NOMO-1 (cell line): ENCODE results near the gene ICE1.
"Not testable (repeated sequence)": the region's sequence is repeated elsewhere in the genome, so short reads cannot be mapped to it uniquely, and the experiment has no call there.

Experiments used
- DNase-seq, 2 experiments: peaks; one replicate each; lab custom pipeline; 2025; ENCODE audit not compliant: unreplicated experiment in 2 of 2; lab: John Stamatoyannopoulos, UW

The ICE1 gene

DNA sequence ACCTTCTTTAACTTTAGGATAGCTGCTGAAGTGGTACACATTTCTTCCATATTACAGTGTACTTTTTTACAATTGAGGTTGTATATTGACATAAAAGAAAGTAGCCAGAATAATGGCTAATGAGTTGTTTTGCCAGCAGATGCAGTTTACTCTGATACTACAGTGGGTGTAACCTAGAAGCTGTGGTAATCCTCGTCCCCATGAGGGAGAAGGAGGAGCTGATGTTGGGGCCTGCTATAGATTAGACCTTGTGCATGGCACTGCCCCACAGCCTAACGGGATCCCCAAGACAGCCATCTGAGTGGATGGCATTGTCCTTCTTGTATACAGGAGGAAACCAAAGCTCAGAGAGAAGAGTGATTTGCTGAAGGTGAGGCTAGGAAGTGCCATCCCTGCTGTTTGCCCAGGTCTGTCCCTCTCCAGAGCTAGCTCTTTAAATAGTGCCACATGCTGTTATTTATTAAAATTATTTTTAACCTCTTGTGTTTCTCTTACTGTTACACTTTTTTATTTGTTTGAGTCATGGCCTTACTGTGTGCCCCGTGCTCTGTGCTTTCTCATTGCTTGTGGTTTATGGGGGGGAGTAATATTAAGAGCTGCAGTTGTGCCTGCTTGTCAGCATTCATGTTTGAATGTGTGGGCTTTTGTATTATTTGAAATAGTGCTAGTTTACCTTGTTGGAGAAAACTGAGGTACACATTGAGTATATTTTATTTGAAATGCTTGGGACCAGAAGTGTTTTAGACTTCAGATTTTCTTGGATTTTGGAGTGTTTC, 65.3 kb downstream of the ICE1 start:
- no peak for DNase-seq

GRCh38 chr5:5490774-5491347, 68.4 kb downstream of the ICE1 start:
- no peak for DNase-seq

DNA sequence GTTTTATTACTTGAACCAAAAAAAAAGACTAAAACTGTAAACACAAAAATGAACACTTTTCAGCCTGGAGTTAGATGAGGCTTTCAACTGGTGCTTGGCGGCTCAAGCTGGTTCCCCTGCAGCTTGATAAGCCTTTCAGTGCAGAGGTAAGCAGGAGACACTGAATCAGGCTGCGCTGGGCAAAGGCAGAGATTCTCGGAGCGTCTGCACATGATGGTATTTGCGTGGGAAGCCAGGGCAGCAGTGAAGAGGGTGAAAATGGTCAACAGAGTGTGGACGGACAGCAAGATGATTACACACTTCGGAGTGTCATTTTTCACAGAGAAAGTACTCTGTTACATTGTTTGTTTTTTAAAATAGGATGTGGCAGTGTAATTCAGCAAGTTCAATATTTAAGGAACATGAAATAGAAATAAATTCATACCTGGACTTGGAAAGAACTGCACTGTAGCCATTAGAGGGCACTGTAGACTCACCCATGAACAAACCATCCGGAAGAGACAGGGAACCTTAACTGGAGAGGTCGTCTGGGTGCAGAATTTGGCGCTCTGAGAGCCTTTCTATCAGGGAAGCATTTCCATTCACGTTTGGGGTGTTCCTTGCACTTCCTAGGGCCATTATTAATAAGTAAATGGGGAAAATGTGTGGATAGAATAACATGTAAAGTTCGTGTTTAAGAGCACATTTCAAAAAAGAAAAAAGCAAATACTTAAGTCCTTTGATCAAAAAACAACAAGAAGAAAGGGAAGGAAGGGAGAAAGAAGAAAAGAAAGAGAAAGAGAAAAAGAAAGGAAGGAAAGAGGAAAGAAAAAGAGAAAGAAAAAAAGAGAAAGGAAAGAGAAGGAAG, 69.8 kb downstream of the ICE1 start:
- peak; percentile 77 to 86 for DNase-seq

- DNase-seq: not testable (repeated sequence)
Observed at GRCh38 chr5:5492934-5493271, 70.4 kb downstream of the ICE1 start.

- peak in 1 of 2 experiments; percentile 27 for DNase-seq
Observed at GRCh38 chr5:5494489-5495402, 72.3 kb downstream of the ICE1 start.

DNA sequence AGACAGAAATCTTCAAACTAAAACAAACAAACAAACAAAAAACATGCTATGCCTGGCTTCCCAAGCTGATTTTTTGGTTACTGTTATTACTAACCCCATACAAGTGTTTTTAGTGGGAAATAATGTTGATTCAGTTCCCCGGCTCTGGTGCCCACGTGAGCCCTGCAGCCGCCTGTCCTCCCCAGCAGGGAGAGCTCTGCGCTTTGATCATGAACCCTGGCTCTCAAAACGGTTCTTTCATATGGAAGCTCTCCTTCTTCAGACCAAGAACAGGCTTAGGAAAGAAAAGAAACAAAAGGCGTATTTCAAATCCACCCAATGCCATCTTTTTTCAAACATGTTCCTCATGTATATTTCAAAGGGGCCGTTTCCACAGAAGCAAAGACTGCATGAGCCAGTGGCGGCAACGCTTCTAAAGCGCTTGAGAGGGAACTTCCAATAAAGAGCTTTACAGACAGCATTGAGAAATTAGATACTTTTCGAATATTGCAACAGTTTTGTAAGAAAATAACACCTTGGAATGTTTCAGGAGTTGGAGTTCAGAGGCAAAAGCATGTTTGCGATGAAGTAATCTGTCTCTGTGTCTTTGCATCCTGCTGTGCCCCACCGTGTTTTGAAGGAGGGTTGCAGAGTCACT, 74.8 kb downstream of the ICE1 start:
- DNase-seq: peak; percentile 43 to 74

DNA sequence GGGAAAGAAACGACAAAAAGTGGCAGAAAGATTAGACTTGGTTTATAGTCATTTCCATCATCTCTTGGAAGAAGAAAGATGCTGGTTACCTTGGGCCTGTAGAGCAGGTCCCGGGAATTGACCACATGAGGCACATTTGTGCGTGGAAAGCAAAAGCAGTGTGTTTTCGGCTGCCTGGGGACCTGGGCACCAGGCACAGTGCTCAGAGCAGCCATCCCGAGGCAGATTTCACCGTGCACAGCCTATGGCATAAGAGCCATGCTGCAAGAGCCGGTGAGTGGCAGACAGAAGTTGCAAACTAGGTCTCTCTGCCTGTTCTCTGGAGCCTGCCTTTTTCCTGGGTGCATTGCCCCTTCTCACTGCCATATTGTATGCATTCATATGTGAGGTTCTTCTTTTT, 77.0 kb downstream of the ICE1 start:
- DNase-seq: no peak

GRCh38 chr5:5504325-5504724, 81.8 kb downstream of the ICE1 start:
- DNase-seq: no peak

DNA sequence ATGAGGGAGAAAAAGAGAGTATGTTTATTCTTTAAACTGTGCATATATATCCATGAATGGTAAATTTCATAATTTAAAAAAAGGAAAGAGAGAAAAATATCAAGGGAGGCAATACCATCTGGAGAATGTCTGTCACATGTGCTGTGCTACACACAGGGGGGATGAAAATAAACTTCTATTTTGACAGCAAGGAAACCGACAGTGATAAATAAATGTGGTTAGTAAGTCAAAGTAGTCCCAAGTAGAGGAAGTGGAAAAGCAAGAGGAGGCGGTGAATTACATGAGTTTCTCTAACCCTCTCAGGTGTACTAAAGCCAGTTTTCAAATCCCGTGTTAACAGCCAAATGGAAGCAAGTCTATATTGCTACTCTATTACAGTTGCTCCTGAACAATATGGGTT, 83.3 kb downstream of the ICE1 start:
- no peak for DNase-seq

DNA sequence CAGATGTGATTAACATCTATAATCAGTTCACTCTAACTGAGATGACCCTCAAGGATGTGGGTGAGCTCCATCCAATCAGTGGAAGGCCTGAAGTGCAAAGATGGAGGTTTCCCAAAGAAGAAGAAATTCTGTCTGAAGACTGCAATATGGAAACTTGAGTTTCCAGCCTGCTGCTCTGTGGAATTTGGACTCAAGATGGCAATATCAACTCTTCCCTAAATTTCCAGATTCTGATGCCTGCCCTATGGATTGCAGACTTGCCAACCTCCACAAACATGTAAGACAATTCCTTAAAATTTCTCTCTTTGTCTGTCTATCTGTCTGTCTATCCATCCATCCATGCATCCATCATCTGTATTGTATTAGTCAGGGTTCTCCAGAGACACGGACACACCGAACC, 85.9 kb downstream of the ICE1 start:
- no peak for DNase-seq

DNA sequence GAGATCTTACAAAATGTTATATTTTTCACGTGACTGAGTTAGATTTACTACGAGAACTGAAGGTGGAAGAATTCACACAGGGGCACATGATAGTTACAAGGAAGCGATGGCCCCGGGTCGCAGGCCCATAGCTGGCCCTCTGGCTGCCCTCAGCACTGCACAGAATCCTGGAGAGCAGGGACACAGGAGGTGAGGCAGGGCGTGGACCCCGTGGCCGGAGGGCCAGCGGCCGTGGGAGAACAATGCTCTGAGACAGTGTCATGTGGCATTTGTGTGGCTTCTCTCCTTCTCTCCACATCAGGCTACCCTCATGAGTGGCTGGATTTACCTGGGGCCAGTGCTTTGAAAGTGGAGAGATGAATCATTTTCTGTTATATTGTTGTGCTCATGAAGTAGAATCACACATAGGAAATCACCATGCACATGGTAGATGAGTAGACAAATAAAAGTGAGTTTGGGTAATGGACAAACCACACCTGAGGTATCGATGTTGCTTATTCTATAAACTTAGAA, 89.5 kb downstream of the ICE1 start:
- no peak for DNase-seq

DNA sequence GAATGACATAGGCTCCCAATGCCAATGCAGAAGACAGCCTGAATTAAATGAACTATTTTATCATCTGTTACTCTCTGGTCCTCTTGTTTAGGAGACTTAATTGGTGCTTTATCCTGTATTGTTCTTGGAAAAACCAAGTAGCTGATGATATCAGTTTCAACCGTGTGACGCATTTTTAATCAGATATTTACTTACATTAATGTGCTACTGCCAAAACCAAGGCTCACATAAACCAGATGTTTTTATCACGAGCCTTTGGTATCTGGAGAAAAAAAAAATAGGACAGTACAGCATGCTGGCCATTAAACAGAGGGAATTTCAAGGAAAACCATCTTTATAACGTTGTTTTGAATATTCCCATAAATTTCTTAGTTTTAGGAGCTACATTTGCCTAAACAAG, 90.1 kb downstream of the ICE1 start:
- DNase-seq: no peak

DNA sequence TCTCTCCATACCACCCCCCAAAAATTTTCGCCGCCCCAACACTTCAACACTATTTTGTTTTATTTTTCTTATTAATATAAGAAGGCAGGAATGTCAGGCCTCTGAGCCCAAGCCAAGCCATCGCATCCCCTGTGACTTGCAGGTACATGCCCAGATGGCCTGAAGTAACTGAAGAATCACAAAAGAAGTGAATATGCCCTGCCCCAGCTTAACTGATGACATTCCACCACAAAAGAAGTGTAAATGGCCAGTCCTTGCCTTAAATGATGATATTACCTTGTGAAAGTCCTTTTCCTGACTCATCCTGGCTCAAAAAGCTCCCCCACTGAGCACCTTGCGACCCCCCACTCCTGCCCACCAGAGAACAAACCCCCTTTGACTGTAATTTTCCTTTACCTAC, 98.1 kb downstream of the ICE1 start:
- DNase-seq: not testable (repeated sequence)

DNA sequence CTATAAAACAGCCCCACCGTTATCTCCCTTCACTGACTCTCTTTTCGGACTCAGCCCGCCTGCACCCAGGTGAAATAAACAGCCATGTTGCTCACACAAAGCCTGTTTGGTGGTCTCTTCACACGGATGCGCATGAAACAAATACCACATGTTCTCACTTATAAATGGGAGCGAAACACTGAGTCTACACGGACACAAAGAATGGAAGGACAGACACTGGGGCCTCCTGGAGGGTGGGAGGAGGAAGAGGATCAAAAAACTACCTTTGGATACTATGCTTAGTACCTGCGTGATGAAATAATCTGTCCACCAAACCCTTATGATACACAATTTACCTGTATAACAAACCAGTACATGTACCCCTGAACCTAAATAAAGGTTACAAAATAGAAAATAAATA, 98.6 kb downstream of the ICE1 start:
- DNase-seq: no peak

- no peak for DNase-seq
Observed at GRCh38 chr5:5521478-5521877, 99.0 kb downstream of the ICE1 start.

GRCh38 chr5:5522336-5522735, 99.9 kb downstream of the ICE1 start:
- DNase-seq: no peak

- DNase-seq: peak; percentile 35 to 66
Observed at GRCh38 chr5:5523066-5523505, 100.6 kb downstream of the ICE1 start.

DNA sequence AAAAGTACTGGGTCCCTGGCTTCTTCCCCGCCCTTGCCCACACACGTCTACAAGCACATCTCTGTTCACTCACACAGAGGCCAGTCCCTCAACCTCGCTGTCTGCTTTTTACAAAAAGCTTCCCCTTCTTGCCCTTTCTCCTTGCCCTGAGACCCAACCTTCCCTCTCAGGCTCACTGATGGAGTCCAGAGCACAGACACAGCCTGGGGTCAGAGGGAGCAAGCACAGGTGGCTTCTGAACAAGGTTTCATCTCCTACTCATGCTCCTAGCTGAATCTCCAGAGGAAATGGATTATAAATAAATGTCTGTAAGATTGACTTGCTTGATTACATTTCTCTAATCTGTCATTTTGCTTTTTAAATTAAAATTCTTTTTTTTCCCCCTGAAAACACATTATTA, 101.8 kb downstream of the ICE1 start:
- DNase-seq: no peak

- DNase-seq: no peak
Observed at GRCh38 chr5:5531371-5531770, 108.9 kb downstream of the ICE1 start.
